ENCODE measurements around the gene CTNNBL1.

Gene CTNNBL1

DNA sequence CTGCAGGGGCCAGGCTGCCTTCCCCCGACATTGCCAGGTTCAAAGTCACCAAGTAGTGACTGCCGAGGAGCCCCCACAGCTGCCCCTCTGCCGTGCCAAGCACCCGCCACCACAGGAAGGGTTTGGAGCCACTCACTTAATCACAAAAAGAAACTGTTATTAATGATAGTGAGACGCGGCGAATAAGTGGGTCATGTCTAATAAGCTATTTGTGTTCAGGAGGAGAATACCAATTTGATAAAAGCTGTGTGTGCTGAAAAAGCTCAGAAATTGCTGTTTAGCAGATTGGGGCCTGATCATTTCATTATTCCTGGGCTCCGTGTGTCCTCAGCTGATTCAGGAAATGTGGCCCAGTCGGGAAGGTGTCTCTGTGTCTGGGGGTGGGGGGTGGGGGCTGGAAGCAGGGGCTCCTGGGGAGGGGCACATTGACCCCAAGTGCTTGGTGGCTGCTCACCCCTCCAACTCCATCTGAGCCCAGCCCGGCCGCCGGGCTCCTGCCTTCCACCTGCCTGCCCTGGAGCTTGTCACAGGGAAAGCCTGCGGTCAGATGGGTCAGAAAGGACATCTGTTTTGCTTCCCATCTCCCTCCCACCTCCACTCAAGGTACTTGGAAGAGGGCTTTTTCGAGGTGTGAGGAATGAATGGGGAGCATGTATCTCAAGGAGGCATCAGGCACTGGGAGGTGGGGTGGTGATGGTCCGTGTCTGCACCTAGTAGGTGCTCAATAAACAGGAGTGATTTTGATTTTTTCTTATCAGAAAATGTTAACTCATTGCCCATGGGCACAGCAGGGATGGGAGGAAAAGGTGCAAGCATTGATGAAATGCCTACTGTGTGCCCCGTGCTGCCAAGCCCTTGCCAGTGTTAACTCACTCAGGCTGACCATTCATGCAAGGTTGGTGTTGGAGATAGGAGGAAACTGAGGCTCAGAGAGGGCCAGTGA is 212.1 kb downstream of the CTNNBL1 start:
- no peak for DNase-seq

GRCh38 chr20:37907330-37907676 is 213.5 kb downstream of the CTNNBL1 start:
- no peak for DNase-seq

DNA sequence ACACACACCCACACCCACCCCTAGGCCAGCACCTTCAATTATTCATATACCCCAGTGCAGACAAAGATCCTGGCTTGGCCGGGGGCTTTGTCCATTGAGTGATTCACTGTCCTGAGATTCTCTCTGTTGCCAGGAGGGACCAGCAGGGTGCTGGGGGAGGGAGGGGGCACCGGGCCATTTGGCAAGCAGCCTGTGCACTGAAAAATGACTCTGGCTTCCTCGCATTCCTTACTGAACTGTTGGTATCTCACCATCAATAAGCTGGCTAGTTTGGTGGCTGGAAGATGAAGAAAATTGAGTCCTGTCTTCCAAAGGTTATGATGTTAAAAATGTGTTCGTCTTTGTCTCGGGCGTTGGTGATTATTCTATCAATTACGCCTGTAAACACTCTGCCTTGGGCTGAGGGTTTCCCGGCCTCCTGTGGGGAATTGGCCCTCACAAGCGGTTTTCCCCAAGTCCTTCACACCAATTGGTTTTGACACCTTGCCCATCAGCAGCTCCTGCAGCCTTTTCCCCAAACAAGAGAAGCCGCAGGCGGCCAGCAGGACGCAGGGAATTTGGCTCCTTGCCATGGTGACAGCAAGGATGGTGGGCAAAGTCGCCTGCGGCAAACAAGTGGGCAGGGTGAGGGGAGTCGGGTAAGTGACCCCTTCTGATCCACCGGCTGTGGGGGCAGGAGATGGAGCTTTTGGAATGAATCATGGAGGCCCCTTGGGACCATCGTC is 214.0 kb downstream of the CTNNBL1 start:
- DNase-seq = no peak

- no peak for DNase-seq
Measured at GRCh38 chr20:37911261-37911660, 217.4 kb downstream of the CTNNBL1 start.

DNA sequence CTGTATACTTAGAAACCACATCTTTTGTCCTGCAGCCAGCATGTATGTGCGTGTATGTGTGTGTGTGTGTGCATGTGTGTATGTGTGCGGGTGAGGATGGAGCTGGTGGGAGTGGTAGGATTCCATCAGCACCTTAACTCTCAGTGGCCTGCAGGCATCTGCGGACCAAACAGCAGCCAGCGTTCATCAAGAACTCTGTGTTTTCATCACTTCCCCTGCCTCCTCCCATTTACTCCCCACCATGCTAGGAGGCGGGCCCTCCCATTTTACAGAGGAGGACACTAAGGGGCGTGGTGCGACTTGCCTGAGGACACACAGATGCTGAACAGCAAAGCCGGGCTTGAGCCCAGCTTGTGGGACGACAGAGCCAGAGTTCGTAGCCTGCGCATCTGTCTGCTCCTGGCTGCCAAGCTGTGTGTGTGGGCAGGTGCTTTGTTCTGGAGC is 218.0 kb downstream of the CTNNBL1 start:
- peak; percentile 87 for DNase-seq

DNA sequence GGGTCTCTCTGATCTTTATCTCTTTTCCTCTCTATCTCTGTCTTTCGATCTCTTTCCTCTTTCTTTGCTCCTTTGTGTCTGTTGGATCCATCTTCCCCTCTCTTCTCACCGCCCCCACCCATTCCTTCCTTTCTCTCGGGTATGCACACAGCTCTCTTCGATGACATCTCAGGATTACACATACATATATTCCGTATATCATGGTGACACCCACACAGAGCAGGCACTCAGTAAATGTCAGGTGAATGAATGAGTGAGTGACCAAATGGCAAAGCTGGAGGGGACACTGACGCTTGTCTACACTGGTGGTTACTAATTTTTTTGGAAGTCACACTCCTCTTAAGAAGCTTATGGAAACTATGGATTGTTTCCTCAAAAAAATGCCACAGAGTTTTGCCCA is 219.0 kb downstream of the CTNNBL1 start:
- no peak for DNase-seq

DNA sequence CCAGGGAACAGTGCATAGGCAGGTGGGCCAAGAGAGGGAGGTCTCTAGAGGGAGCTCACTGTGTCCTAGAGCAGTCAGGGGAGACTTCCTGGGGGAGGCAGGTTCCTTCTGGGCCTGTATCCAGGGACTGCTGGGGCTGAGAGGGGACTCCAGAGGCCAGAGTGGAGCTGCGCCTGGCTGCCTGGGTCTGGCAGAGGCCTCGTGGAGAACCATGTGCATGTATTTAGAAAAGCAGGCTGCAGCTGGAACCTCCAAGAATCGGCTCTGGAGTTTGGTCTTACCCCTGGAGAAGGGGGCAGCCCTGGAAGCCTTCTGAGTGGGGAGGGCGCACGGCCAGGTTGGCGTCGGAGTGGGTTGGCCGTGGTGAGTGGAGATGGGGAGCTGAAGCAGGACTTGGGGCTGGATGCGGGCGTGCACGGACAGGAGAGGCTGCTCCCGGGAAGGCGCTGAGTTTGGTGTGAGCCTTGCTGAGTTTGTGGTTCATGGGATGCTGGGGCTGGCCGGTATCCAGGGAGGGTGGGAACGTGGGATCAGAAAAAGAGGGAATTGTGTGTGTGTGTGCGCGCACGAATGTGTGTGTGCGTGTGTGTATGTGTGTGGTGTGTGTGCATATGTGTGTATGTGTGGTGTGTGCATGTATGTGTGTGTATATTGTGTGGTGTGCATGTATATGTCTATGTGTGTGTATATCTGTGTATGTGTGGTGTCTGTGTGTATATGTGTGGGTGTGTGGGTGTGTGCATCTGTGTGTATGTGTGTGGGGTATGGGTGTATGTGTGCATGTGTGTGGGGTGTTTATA is 219.9 kb downstream of the CTNNBL1 start:
- no peak for DNase-seq

DNA sequence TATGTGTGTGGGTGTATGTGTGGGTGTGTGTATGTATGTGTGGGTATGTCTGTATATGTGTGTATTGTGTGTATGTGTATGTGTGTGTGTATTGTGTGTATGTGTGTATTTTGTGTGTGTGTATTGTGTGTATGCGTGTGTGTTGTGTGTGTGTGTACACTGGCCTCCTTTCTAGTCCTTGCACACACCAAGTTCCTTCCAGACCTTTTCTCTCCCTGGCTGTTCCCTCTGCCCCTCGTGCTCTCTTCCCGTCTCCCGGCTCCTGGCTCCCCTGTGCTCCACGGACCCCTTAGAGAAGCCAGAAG is 220.5 kb downstream of the CTNNBL1 start:
- DNase-seq = no peak

- no peak for DNase-seq
Measured at GRCh38 chr20:37914672-37915433, 221.0 kb downstream of the CTNNBL1 start.

- DNase-seq = no peak
Measured at GRCh38 chr20:37915434-37915787, 221.6 kb downstream of the CTNNBL1 start.

DNA sequence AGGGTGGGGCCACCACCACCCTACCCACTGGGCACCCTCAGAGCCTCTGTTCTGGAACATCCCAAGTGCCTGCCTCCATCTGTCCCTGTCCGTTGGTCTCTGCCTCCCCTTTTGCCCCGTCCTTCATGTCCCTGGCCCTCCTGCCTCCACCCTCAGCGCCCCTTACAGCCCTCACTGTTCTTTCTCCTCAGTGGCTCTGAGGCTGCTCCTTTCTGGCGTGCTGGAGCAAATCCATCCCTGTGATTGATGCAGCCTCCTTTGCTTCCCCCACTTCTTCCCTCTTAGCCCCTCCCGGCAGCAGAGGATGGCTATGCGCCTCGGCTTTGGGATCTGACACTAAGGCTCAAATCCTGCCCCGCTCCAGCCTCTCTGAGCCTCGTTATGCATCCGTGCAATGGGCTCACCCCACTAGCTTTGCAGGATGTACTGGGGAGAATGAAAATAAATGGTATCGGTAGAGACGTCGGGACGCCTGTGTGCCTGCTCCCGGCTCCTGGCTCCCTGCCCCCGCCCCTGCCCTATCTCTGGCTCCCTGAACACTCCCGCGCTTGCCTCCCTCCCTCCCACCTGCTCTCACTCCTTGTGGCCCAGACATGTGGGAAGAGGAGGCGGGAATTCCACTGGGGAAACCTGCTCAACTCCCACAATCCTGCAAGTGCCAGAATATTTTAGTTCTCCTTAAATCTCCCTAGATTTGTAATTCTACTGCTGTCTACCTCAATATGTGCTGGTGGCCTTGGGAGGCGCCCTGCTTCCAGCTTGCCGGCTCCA is 222.2 kb downstream of the CTNNBL1 start:
- peak; percentile 26 for DNase-seq

DNA sequence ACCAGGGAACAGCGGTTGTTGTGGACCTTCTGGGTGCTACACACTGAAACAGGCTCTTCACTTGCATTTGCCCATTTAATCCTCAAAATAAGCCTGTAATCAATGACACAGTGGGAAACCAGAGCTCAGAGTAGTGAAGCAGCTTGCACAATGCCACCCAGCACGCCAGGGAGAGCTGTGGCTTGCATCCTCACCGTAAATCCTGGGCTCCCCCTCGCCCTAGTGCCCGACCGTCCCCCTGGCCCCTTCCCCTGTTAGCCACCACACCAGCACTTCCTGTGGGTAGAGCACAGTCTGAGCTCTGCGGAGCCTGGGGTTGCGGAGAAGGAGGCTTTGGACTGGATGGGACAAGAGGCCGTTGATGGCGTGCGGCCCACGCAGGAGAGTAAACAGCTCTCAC is 223.6 kb downstream of the CTNNBL1 start:
- no peak for DNase-seq

- DNase-seq = no peak
Measured at GRCh38 chr20:37918035-37918434, 224.2 kb downstream of the CTNNBL1 start.

DNA sequence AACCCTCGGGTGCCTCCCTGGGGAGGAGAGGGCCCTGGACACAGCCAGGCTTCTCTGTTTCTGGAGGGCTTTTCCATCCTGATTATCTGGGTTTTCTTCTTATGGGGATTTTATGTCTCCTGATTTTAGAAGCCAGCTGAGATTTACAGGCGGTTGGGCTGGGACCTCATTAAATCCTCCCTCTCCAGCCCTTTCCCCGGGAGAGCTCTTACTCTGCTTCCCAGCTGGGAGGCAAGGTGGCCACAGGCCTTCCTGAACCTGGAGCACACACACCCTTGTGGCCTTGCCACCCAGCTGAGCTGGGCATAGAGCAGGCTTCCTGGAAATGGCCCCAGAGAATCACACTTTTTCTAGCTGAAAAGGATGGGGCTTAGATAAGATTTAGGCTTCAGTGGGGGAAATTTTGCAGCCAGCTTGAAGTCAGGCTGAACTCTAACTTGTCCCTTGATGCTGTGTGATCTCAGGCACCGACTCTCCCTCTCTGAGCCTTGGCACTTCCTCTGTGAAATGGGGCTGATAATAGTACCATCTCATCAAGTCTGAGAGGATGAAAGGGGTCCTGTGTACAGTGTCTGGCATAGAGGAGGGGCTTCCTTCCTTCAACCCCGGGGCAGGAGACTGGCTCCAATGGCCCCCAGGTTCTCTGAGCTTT is 225.7 kb downstream of the CTNNBL1 start:
- DNase-seq = no peak

DNA sequence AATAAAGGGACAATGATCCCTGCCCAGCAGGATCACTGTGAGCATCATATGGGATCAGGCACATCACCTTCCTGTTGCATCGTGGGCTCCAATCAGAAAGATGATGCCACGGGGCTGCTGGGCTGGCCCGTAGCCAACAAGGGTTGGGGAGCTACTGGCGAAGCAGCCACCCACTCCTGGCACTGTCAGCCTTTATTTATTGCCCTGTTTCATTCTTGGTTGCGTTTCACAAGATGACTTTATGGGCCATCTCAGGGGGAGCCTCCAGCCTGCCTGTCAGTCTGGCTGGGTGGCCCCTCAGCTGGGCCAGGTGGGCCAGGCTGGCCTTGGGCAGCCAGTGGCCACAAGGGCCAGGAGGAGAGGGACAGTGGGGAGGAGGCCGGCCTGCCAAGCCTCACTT is 226.4 kb downstream of the CTNNBL1 start:
- no peak for DNase-seq

DNA sequence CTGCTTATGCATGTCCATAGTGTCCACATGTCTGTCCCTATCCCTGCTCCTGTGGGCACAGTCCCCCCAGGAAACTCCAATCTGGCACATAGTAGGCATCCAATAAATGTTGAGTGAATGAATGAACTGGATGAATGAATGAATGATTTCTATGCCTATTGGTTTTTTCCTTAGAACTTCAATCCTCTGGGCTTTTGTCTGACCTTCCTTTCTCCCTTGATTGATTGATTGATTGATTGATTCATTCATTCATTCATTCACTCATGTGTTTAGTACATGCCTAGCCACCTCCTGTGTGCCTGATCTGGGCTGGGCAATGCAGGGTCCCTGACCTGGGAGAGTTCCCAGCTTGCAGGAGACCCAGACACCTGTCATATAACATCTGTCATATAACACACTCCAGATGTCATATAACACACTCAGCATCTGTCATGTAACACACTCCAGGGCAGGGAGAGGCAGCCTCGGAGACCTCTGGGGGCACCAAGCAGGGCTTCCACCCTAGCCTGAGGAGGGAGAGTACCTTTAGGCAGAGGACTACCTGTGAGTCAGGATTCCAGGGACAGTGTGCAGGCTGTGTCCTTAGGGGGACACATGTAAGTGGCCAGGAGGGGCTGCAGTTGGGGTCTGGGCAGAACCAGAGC is 227.0 kb downstream of the CTNNBL1 start:
- no peak for DNase-seq

GRCh38 chr20:37921341-37921929 is 227.6 kb downstream of the CTNNBL1 start:
- DNase-seq = no peak
